ENCODE data around the gene EVI2B. TPM values are rescaled to one million over a fixed set of nuclear protein-coding genes. Genes with fewer than 3 reads are reported as not detected.

EVI2B gene
- total and polyA plus RNA-seq, 3 experiments from 2014 or later: 29.8 to 97.4 (median 32.7) TPM

GRCh38 chr17:31329221-31329620 lies 15.4 kb upstream of the EVI2B start:
- peaks cover 0 to 1% of the 10 kb centered on the region in 2 donors for H3K27me3 Mint-ChIP-seq
- Histone ChIP-seq H3K4me1 (ENCODE audit: insufficient read depth, low read length) (no peaks in the 10 kb centered on the region), H3K27me3 (ENCODE audit: insufficient read depth, low read length, poor library complexity, severe bottlenecking) (no peaks in the 10 kb centered on the region), H3K4me3 (ENCODE audit: low read length) (no peak overlapping the region), H3K9me3 (ENCODE audit: low read length) (no peaks in the 10 kb centered on the region), H3K36me3 (ENCODE audit: insufficient read depth, low read length) (no peaks in the 10 kb centered on the region), H3K27ac (ENCODE audit: low read depth, low read length) (no peak overlapping the region)
- no peak overlapping the region for H3K4me3 Mint-ChIP-seq
- POLR2A ChIA-PET: no interaction called here
- no peaks in the 10 kb centered on the region for H3K9me3 Mint-ChIP-seq
- peak overlapping the region in 1 of 8 donors; percentile 8 for H3K27ac Mint-ChIP-seq
- no peak for DNase-seq
- H3K4me1 Mint-ChIP-seq: peaks cover 3 to 12% (median 10%) of the 10 kb centered on the region in 3 donors
- CTCF ChIA-PET: no interaction called here
- H3K36me3 Mint-ChIP-seq: peaks cover 8 to 50% (median 16%) of the 10 kb centered on the region in 3 donors

GRCh38 chr17:31328160-31328535 lies 14.3 kb upstream of the EVI2B start:
- no peaks in the 10 kb centered on the region for H3K4me1 ChIP-seq (ENCODE audit: insufficient read depth, low read length)
- H3K36me3 ChIP-seq (ENCODE audit: insufficient read depth, low read length): no peaks in the 10 kb centered on the region
- H3K9me3 ChIP-seq (ENCODE audit: low read length): no peaks in the 10 kb centered on the region
- CTCF ChIA-PET: no interaction called here
- no peak for DNase-seq
- no peak overlapping the region for H3K4me3 ChIP-seq (ENCODE audit: low read length)
- H3K4me3 Mint-ChIP-seq: no peak overlapping the region
- peaks cover 0 to 2% (median 0%) of the 10 kb centered on the region in 5 donors for H3K9me3 Mint-ChIP-seq
- H3K27ac ChIP-seq (ENCODE audit: low read depth, low read length): no peak overlapping the region
- H3K27me3 Mint-ChIP-seq: peaks cover 0 to 1% of the 10 kb centered on the region in 2 donors
- POLR2A ChIA-PET: interaction anchor here (0.6 kb wide), 1 partner anchor 18 kb away, joined by 4 read pairs; no protein-coding TSS in a partner anchor
- peaks cover 7 to 18% (median 16%) of the 10 kb centered on the region in 3 donors for H3K4me1 Mint-ChIP-seq
- no peaks in the 10 kb centered on the region for H3K27me3 ChIP-seq (ENCODE audit: insufficient read depth, low read length, poor library complexity, severe bottlenecking)
- H3K36me3 Mint-ChIP-seq: peaks cover 8 to 46% (median 15%) of the 10 kb centered on the region in 3 donors
- no peak overlapping the region for H3K27ac Mint-ChIP-seq

- no peaks in the 10 kb centered on the region for H3K4me1 ChIP-seq (ENCODE audit: insufficient read depth, low read length)
- peaks cover 8 to 46% (median 15%) of the 10 kb centered on the region in 3 donors for H3K36me3 Mint-ChIP-seq
- H3K36me3 ChIP-seq (ENCODE audit: insufficient read depth, low read length): no peaks in the 10 kb centered on the region
- H3K27me3 ChIP-seq (ENCODE audit: insufficient read depth, low read length, poor library complexity, severe bottlenecking): no peaks in the 10 kb centered on the region
- no peak for DNase-seq
- peaks cover 9 to 21% (median 19%) of the 10 kb centered on the region in 3 donors for H3K4me1 Mint-ChIP-seq
- ChIA-PET POLR2A (interaction anchor here (0.6 kb wide), 1 partner anchor 17 kb away, joined by 4 read pairs; no protein-coding TSS in a partner anchor), CTCF (no interaction called here)
- H3K9me3 ChIP-seq (ENCODE audit: low read length): no peaks in the 10 kb centered on the region
- peaks cover 0 to 1% of the 10 kb centered on the region in 2 donors for H3K27me3 Mint-ChIP-seq
- peak overlapping the region in 1 of 8 donors; percentile 15 for H3K27ac Mint-ChIP-seq
- no peak overlapping the region for H3K4me3 Mint-ChIP-seq
- no peak overlapping the region for H3K27ac ChIP-seq (ENCODE audit: low read depth, low read length)
- H3K9me3 Mint-ChIP-seq: peaks cover 0 to 2% (median 0%) of the 10 kb centered on the region in 5 donors
- no peak overlapping the region for H3K4me3 ChIP-seq (ENCODE audit: low read length)
These were observed 13.8 kb upstream of the EVI2B start for GRCh38 chr17:31327534-31328159.

GRCh38 chr17:31323551-31323950 lies 9.7 kb upstream of the EVI2B start:
- H3K36me3 Mint-ChIP-seq: peaks cover 8 to 53% (median 8%) of the 10 kb centered on the region in 3 donors
- peaks cover 0 to 2% (median 0%) of the 10 kb centered on the region in 5 donors for H3K9me3 Mint-ChIP-seq
- peaks cover 0 to 1% of the 10 kb centered on the region in 2 donors for H3K27me3 Mint-ChIP-seq
- H3K4me3 Mint-ChIP-seq: peak overlapping the region in 1 of 7 donors; percentile 49
- H3K27ac ChIP-seq (ENCODE audit: low read depth, low read length): no peak overlapping the region
- peak overlapping the region in 7 of 8 donors; percentile 23 to 89 (median 51) for H3K27ac Mint-ChIP-seq
- POLR2A ChIA-PET: no interaction called here
- no peak overlapping the region for H3K4me3 ChIP-seq (ENCODE audit: low read length)
- H3K9me3 ChIP-seq (ENCODE audit: low read length): no peaks in the 10 kb centered on the region
- CTCF ChIA-PET: no interaction called here
- no peak for DNase-seq
- peaks cover 19 to 31% (median 27%) of the 10 kb centered on the region in 3 donors for H3K4me1 Mint-ChIP-seq
- no peaks in the 10 kb centered on the region for H3K27me3 ChIP-seq (ENCODE audit: insufficient read depth, low read length, poor library complexity, severe bottlenecking)
- no peaks in the 10 kb centered on the region for H3K36me3 ChIP-seq (ENCODE audit: insufficient read depth, low read length)
- H3K4me1 ChIP-seq (ENCODE audit: insufficient read depth, low read length): peaks cover 7% of the 10 kb centered on the region

- POLR2A ChIA-PET: interaction anchor here (1.1 kb wide), 3 partner anchors 8 to 12 kb away, joined by 3 to 5 read pairs (median 4); partner anchors contain the start of gene EVI2B
- peak in 3 of 5 donors; percentile 3 to 60 (median 24) for DNase-seq
These were observed 8.1 kb upstream of the EVI2B start for GRCh38 chr17:31321966-31322365.

GRCh38 chr17:31321481-31321880 lies 7.6 kb upstream of the EVI2B start, which contains the start of gene EVI2A:
TSS of gene EVI2A (minus strand) at chr17:31321622. CDS start at chr17:31319013, 2,609 bp downstream.
- H3K4me3 ChIP-seq (ENCODE audit: low read length): peak within 1 kb of the TSS; percentile 90
- Mint-ChIP-seq H3K9me3 (peaks cover 0 to 2% (median 0%) of the 10 kb centered on the region in 5 donors), H3K27ac (peak within 1 kb of the TSS; percentile 81 to 97 (median 94)), H3K4me1 (peaks cover 28 to 38% (median 37%) of the 10 kb centered on the region in 3 donors), H3K27me3 (no peaks in the 10 kb centered on the region), H3K4me3 (peak within 1 kb of the TSS; percentile 83 to 90 (median 87)), H3K36me3 (peaks cover 1 to 47% (median 5%) of the 10 kb centered on the region in 3 donors)
- H3K27ac ChIP-seq (ENCODE audit: low read depth, low read length): peak within 1 kb of the TSS; percentile 76
- DNase-seq: peak; percentile 54 to 87 (median 86)
- ChIA-PET CTCF (interaction anchor here (0.7 to 1.0 kb wide), 2 partner anchors 11 to 56 kb away, joined by 3 to 4 read pairs; no protein-coding TSS in a partner anchor), POLR2A (interaction anchor here (0.7 to 1.1 kb wide), 3 partner anchors 9 to 11 kb away, joined by 3 to 5 read pairs (median 4); no protein-coding TSS in a partner anchor)
- H3K36me3 ChIP-seq (ENCODE audit: insufficient read depth, low read length): no peaks in the 10 kb centered on the region
- peaks cover 22% of the 10 kb centered on the region for H3K4me1 ChIP-seq (ENCODE audit: insufficient read depth, low read length)
- no peaks in the 10 kb centered on the region for H3K9me3 ChIP-seq (ENCODE audit: low read length)
- no peaks in the 10 kb centered on the region for H3K27me3 ChIP-seq (ENCODE audit: insufficient read depth, low read length, poor library complexity, severe bottlenecking)

More at GRCh38 chr17:31321966-31322365, 8.1 kb upstream of the EVI2B start:
- peak overlapping the region; percentile 3 for H3K4me3 ChIP-seq (ENCODE audit: low read length)
- Mint-ChIP-seq H3K4me3 (peak overlapping the region; percentile 83 to 90 (median 87)), H3K4me1 (peaks cover 23 to 33% (median 32%) of the 10 kb centered on the region in 3 donors), H3K36me3 (peaks cover 4 to 48% (median 5%) of the 10 kb centered on the region in 3 donors), H3K9me3 (peaks cover 0 to 2% (median 0%) of the 10 kb centered on the region in 5 donors), H3K27ac (peak overlapping the region; percentile 81 to 97 (median 94)), H3K27me3 (no peaks in the 10 kb centered on the region)
- CTCF ChIA-PET: interaction anchor here (1.0 kb wide), 1 partner anchor 56 kb away, joined by 4 read pairs; no protein-coding TSS in a partner anchor
- peaks cover 17% of the 10 kb centered on the region for H3K4me1 ChIP-seq (ENCODE audit: insufficient read depth, low read length)
- H3K27ac ChIP-seq (ENCODE audit: low read depth, low read length): no peak overlapping the region
- no peaks in the 10 kb centered on the region for H3K36me3 ChIP-seq (ENCODE audit: insufficient read depth, low read length)
- H3K9me3 ChIP-seq (ENCODE audit: low read length): no peaks in the 10 kb centered on the region
- H3K27me3 ChIP-seq (ENCODE audit: insufficient read depth, low read length, poor library complexity, severe bottlenecking): no peaks in the 10 kb centered on the region

- POLR2A ChIA-PET: interaction anchor here (0.6 to 1.1 kb wide), 5 partner anchors 8 to 998 kb away, joined by 3 to 5 read pairs (median 4); no protein-coding TSS in a partner anchor
- Mint-ChIP-seq H3K36me3 (peaks cover 0 to 45% (median 5%) of the 10 kb centered on the region in 3 donors), H3K27ac (peak overlapping the region; percentile 81 to 97 (median 94)), H3K4me3 (peak overlapping the region; percentile 83 to 90 (median 87)), H3K27me3 (no peaks in the 10 kb centered on the region), H3K9me3 (peaks cover 0 to 2% (median 0%) of the 10 kb centered on the region in 5 donors), H3K4me1 (peaks cover 34 to 45% (median 44%) of the 10 kb centered on the region in 3 donors)
- no peak for DNase-seq
- CTCF ChIA-PET: interaction anchor here (0.7 to 1.6 kb wide), 2 partner anchors 10 to 11 kb away, joined by 3 to 5 read pairs; no protein-coding TSS in a partner anchor
- Histone ChIP-seq H3K27me3 (ENCODE audit: insufficient read depth, low read length, poor library complexity, severe bottlenecking) (no peaks in the 10 kb centered on the region), H3K4me3 (ENCODE audit: low read length) (peak overlapping the region; percentile 90), H3K27ac (ENCODE audit: low read depth, low read length) (peak overlapping the region; percentile 76), H3K36me3 (ENCODE audit: insufficient read depth, low read length) (no peaks in the 10 kb centered on the region), H3K4me1 (ENCODE audit: insufficient read depth, low read length) (peaks cover 29% of the 10 kb centered on the region), H3K9me3 (ENCODE audit: low read length) (no peaks in the 10 kb centered on the region)
These were observed 6.9 kb upstream of the EVI2B start for GRCh38 chr17:31320791-31321190.

Data from CD8-positive, alpha-beta memory T cell (primary cell).